Activated CD8-positive, alpha-beta memory T cell treated with anti-CD3 and anti-CD28 coated beads, Interleukin-2, amount 50 U/mL, for 24 hours (primary cell): ENCODE measurements around the gene GALK1.
"Not testable (repeated sequence)": the region's sequence is repeated elsewhere in the genome, so short reads cannot be mapped to it uniquely, and the experiment has no call there.

ENCODE experiments used
- DNase-seq: peaks from one replicate; pipeline ENCODE4 v3.0.0-alpha.2; 2020; ENCODE audit errors: extremely low read depth

GALK1 gene

GRCh38 chr17:75764711-75765421 lies at the start of gene GALK1:
Gene GALK1 (minus strand): TSS chr17:75765192. CDS start chr17:75765136, 56 bp downstream.
- DNase-seq = no peak

GRCh38 chr17:75814021-75814395 lies 49.0 kb upstream of the GALK1 start:
- no peak for DNase-seq

- DNase-seq = no peak
These were observed 48.4 kb upstream of the GALK1 start for GRCh38 chr17:75813081-75814020.

GRCh38 chr17:75812096-75813013 lies 47.4 kb upstream of the GALK1 start:
- no peak for DNase-seq

GRCh38 chr17:75811174-75811573 lies 46.2 kb upstream of the GALK1 start:
- DNase-seq = no peak

GRCh38 chr17:75810756-75811155 lies 45.8 kb upstream of the GALK1 start:
- DNase-seq = not testable (repeated sequence)

GRCh38 chr17:75810216-75810615 lies 45.2 kb upstream of the GALK1 start:
- no peak for DNase-seq

- no peak for DNase-seq
These were observed 44.7 kb upstream of the GALK1 start for GRCh38 chr17:75809631-75810111.

- no peak for DNase-seq
These were observed 44.1 kb upstream of the GALK1 start for GRCh38 chr17:75808905-75809621.

- no peak for DNase-seq
These were observed 43.5 kb upstream of the GALK1 start for GRCh38 chr17:75808549-75808904.

- no peak for DNase-seq
These were observed 42.9 kb upstream of the GALK1 start for GRCh38 chr17:75807861-75808260.

GRCh38 chr17:75806822-75807500 lies 42.0 kb upstream of the GALK1 start:
- DNase-seq = no peak

- DNase-seq = no peak
These were observed 38.9 kb upstream of the GALK1 start for GRCh38 chr17:75803883-75804282.

- DNase-seq = no peak
These were observed 34.4 kb upstream of the GALK1 start for GRCh38 chr17:75799402-75799801.

GRCh38 chr17:75795820-75796607 lies 31.0 kb upstream of the GALK1 start:
- DNase-seq = no peak

GRCh38 chr17:75793460-75793859 lies 28.5 kb upstream of the GALK1 start:
- no peak for DNase-seq

GRCh38 chr17:75791254-75791653 lies 26.3 kb upstream of the GALK1 start:
- no peak for DNase-seq

- peak; percentile 76 for DNase-seq
These were observed 20.3 kb upstream of the GALK1 start for GRCh38 chr17:75785016-75785890.
